SK-N-MC (cell line): ENCODE data around the gene VPS4B.

ENCODE experiments used
- EZH2 ChIP-seq: fragments of 200-600 bp; sonication (generic); IDR thresholded peaks from one replicate; pipeline ENCODE4 v1.6.1; 2017; ENCODE audit warnings: antibody characterized with exemption
- POLR2AphosphoS5 ChIP-seq: IDR thresholded peaks from 2 replicates; pipeline ENCODE4 v1.6.1; 2012; ENCODE audit warnings: mild to moderate bottlenecking, low read depth, low read length, borderline replicate concordance

- TF ChIP-seq EZH2: no peak
- TF ChIP-seq POLR2AphosphoS5: no peak
These were observed 8.2 kb upstream of the VPS4B start for GRCh38 chr18:63430526-63430925.
